HCT116 (cell line): Measurements from ENCODE around the gene MCF2L. TPM values are rescaled to one million over a fixed set of nuclear protein-coding genes. Genes with fewer than 3 reads are reported as not detected.

Source experiments
- ATAC-seq: fragments of 200-7000 bp; cut with Tn5 transposase; 2 replicates; pipeline ENCODE4 v1.9.1; 2020; ENCODE audit warnings: mild to moderate bottlenecking, moderate library complexity
- BruUV-seq: library from RNA; stranded (reverse); fragments of 400-500 nt; replicated peaks from 2 replicates; lab custom pipeline; 2021; lab: Mats Ljungman, UMichigan
- CTCF ChIA-PET: fragments of 300-600 bp; sonication (Branson Sonifier 250); formaldehyde crosslinking; loops from one replicate; lab custom pipeline; 2021; ENCODE audit warnings: antibody characterized with exemption; lab: Charles Lee
- POLR2A ChIA-PET: fragments of 300-600, 350-600 bp; sonication (Branson Sonifier 250); formaldehyde crosslinking; loops from one replicate; lab custom pipeline; 2021; ENCODE audit warnings: antibody characterized with exemption; lab: Charles Lee
- RAD21 ChIA-PET, 2 experiments: fragments of 300-600 bp; sonication (Branson Sonifier 250); formaldehyde crosslinking; loops; one replicate each; lab custom pipeline; 2023; ENCODE audit warnings: low total read pairs in 2 of 2; ENCODE audit not compliant: uncharacterized antibody in 2 of 2, unreplicated experiment in 2 of 2, low non-redundant PET in 1 of 2; lab: Charles Lee
- DNase-seq: peaks from one replicate; pipeline ENCODE4 v3.0.0-alpha.2; 2010; ENCODE audit warnings: low read depth, low spot score
- H2AFZ ChIP-seq: fragments of 200-600 bp; shearing (Covaris generic), sonication (generic); 2 replicates; pipeline ENCODE4 v1.6.1; 2017; ENCODE audit warnings: low read depth, mixed run types, mixed read lengths, antibody characterized with exemption, low read length; ENCODE audit not compliant: poor library complexity, severe bottlenecking
- H3K27ac ChIP-seq: 2 replicates; pipeline ENCODE4 v1.5.1; 2012; ENCODE audit warnings: low read depth, low read length
- H3K27me3 ChIP-seq: fragments of 200-600 bp; sonication (generic); 2 replicates; pipeline ENCODE4 v1.6.1; 2016; ENCODE audit warnings: mixed run types, low read length, mixed read lengths; ENCODE audit not compliant: insufficient read depth
- H3K36me3 ChIP-seq, 2 experiments: fragments of 200-500 bp in 1 of 2; fragments of 200-600 bp in 1 of 2; sonication (Bioruptor generic) in 1 of 2; sonication (generic) in 1 of 2; 2 replicates each; pipeline versions ENCODE4 v1.5.1 to v1.6.1; 2014 to 2016; ENCODE audit warnings: low read length in 2 of 2, inconsistent platforms in 1 of 2, mixed read lengths in 1 of 2, mixed run types in 1 of 2; ENCODE audit not compliant: insufficient read depth in 2 of 2, control insufficient read depth in 1 of 2
- H3K4me1 ChIP-seq, 2 experiments: fragments of 200-600 bp in 1 of 2; sonication (generic) in 1 of 2; 2 replicates each; pipeline versions ENCODE4 v1.5.1 to v1.6.1; 2012 to 2017; ENCODE audit warnings: low read length in 2 of 2, inconsistent platforms in 1 of 2, mild to moderate bottlenecking in 1 of 2, mixed read lengths in 1 of 2, mixed run types in 1 of 2, moderate library complexity in 1 of 2; ENCODE audit not compliant: insufficient read depth in 2 of 2, control insufficient read depth in 1 of 2
- H3K4me2 ChIP-seq: fragments of 200-600 bp; sonication (generic); 2 replicates; pipeline ENCODE4 v1.6.1; 2017; ENCODE audit warnings: mixed run types, low read length, mixed read lengths
- H3K4me3 ChIP-seq, 2 experiments: fragments of 200-600 bp in 1 of 2; sonication (generic) in 1 of 2; replicated peaks in 1 of 2; 2 replicates each; pipeline ENCODE4 v1.5.1; 2011 to 2016; ENCODE audit warnings: low read length in 2 of 2, control low read depth in 1 of 2, low read depth in 1 of 2, mild to moderate bottlenecking in 1 of 2, mixed read lengths in 1 of 2, mixed run types in 1 of 2
- H3K79me2 ChIP-seq: fragments of 200-600 bp; sonication (generic); 2 replicates; pipeline ENCODE4 v1.6.1; 2017; ENCODE audit warnings: mild to moderate bottlenecking, mixed run types, low read length, moderate library complexity, mixed read lengths; ENCODE audit not compliant: insufficient read depth
- H3K9ac ChIP-seq: fragments of 200-600 bp; sonication (generic); 2 replicates; pipeline ENCODE4 v1.6.1; 2016; ENCODE audit warnings: low read length, mixed read lengths
- H3K9me2 ChIP-seq: fragments of 200-600 bp; sonication (generic), shearing (Covaris generic); 2 replicates; pipeline ENCODE4 v1.6.1; 2017; ENCODE audit warnings: mixed run types, mild to moderate bottlenecking, moderate library complexity; ENCODE audit not compliant: insufficient read depth
- H3K9me3 ChIP-seq, 2 experiments: fragments of 200-500 bp in 1 of 2; fragments of 200-600 bp in 1 of 2; sonication (Bioruptor generic) in 1 of 2; sonication (generic) in 1 of 2; 2 replicates each; pipeline ENCODE4 v1.6.1; 2014 to 2017; ENCODE audit warnings: low read length in 2 of 2, mixed read lengths in 2 of 2, inconsistent platforms in 1 of 2, low read depth in 1 of 2, mild to moderate bottlenecking in 1 of 2, mixed run types in 1 of 2, moderate library complexity in 1 of 2; ENCODE audit not compliant: control insufficient read depth in 1 of 2, insufficient read depth in 1 of 2
- H4K20me1 ChIP-seq: fragments of 200-600 bp; sonication (generic), shearing (Covaris generic); 2 replicates; pipeline ENCODE4 v1.6.1; 2017; ENCODE audit warnings: mixed run types, mild to moderate bottlenecking, moderate library complexity; ENCODE audit not compliant: insufficient read depth
- CBX3 ChIP-seq: IDR thresholded peaks from 2 replicates; pipeline ENCODE4 v1.6.1; 2012; ENCODE audit warnings: low read depth
- CEBPB ChIP-seq: IDR thresholded peaks from 2 replicates; pipeline ENCODE4 v1.6.1; 2012; ENCODE audit warnings: low read depth
- EGR1 ChIP-seq: IDR thresholded peaks from 2 replicates; pipeline ENCODE4 v1.6.1; 2012; ENCODE audit warnings: low read depth
- ELF1 ChIP-seq: IDR thresholded peaks from 2 replicates; pipeline ENCODE4 v1.6.1; 2012; ENCODE audit warnings: low read depth, borderline replicate concordance
- EZH2phosphoT487 ChIP-seq: fragments of 200-600 bp; IDR thresholded peaks from 2 replicates; pipeline ENCODE4 v1.6.1; 2018; ENCODE audit warnings: antibody characterized with exemption, borderline replicate concordance
- FOSL1 ChIP-seq: IDR thresholded peaks from 2 replicates; pipeline ENCODE4 v1.6.1; 2012; ENCODE audit warnings: low read depth
- POLR2A ChIP-seq: IDR thresholded peaks from 2 replicates; pipeline ENCODE4 v1.7.0; 2011; ENCODE audit warnings: borderline replicate concordance; ENCODE audit not compliant: insufficient read depth, insufficient read length; ENCODE audit errors: extremely low read depth
- POLR2AphosphoS5 ChIP-seq: IDR thresholded peaks from 2 replicates; pipeline ENCODE4 v1.6.1; 2011; ENCODE audit warnings: mild to moderate bottlenecking, low read depth, low read length, moderate library complexity
- RAD21 ChIP-seq: IDR thresholded peaks from 2 replicates; pipeline ENCODE4 v1.6.1; 2012; ENCODE audit warnings: low read depth, mild to moderate bottlenecking
- REST ChIP-seq: IDR thresholded peaks from 2 replicates; pipeline ENCODE4 v1.6.1; 2012; ENCODE audit warnings: low read depth
- SP1 ChIP-seq: IDR thresholded peaks from 2 replicates; pipeline ENCODE4 v1.6.1; 2012; ENCODE audit warnings: low read depth
- SRF ChIP-seq: IDR thresholded peaks from 2 replicates; pipeline ENCODE4 v1.6.1; 2012; ENCODE audit warnings: low read depth
- YY1 ChIP-seq: IDR thresholded peaks from 2 replicates; pipeline ENCODE4 v1.6.1; 2011; ENCODE audit warnings: low read length, low read depth, moderate library complexity, mild to moderate bottlenecking; ENCODE audit not compliant: insufficient replicate concordance; ENCODE audit errors: extremely low read depth
- ZNF274 ChIP-seq: fragments of 200-500 bp; sonication (Bioruptor generic); IDR thresholded peaks from 2 replicates; pipeline ENCODE4 v1.6.1; 2014; ENCODE audit warnings: mild to moderate bottlenecking, low read depth, low read length, inconsistent platforms
- intact Hi-C: fragments of 100-400 bp; cut with micrococcal nuclease; formaldehyde crosslinking; loops from 2 replicates; pipeline ENCODE4 v1.10.0; 2022
- total RNA-seq: library from RNA; stranded (reverse); gene quantifications from one replicate; pipeline ENCODE4 v1.2.1, GENCODE V29; 2021; ENCODE audit not compliant: unreplicated experiment
- TF ChIP-seq, protein P1 (sequence below): IDR thresholded peaks from 2 replicates; pipeline ENCODE4 v1.6.1; 2012
- TF ChIP-seq, protein P2 (sequence below): IDR thresholded peaks from 2 replicates; pipeline ENCODE4 v1.6.1; 2011; ENCODE audit warnings: mild to moderate bottlenecking, low read length, moderate library complexity; ENCODE audit not compliant: insufficient replicate concordance; ENCODE audit errors: extremely low read depth

Gene MCF2L
- total RNA-seq, 1 experiment from 2014 or later, result 19.3 TPM

DNA sequence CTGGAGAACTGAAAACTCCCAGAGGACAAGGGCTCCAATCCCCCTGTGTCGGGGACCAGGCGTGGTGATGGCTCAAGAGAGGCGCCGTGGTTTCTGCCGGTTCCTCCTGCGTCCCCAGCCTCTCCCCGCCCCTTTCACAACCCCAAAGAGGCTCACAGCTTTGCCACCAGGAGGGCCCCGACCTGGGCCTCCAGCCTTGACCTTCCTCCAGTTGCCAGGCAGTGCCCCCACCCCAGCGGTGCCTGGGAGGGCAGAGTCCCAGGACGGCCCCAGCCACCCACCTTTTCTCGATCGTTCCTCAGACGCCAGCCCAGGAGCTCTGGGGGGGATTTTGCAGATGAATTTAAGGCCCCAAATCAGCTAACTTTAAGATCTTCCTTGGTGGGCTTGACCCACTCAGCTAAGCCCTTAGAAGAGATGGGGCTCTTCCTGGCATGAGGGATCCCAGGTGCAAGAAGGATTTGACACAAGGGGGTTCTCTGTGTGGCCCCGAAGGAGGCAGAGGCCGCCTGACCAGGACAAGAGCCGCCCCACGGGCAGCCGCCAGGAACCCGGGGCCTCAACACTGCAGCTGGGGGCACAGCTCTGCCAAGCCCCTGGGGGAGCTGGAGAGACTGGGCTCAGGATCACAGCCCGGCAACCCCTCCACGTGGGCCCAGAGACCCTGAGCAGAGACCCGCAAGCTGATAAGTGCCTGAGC is 47.0 kb downstream of the MCF2L start (continued):
- TF ChIP-seq EZH2phosphoT487, result no peak
- TF ChIP-seq YY1, result no peak
- TF ChIP-seq POLR2A, result no peak
- TF ChIP-seq, protein P1, sequence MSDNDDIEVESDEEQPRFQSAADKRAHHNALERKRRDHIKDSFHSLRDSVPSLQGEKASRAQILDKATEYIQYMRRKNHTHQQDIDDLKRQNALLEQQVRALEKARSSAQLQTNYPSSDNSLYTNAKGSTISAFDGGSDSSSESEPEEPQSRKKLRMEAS, result no peak
- TF ChIP-seq RAD21, result no peak
- TF ChIP-seq ZNF274, result no peak
- TF ChIP-seq FOSL1, result no peak
- no peak for TF ChIP-seq EGR1
- TF ChIP-seq, protein P2, sequence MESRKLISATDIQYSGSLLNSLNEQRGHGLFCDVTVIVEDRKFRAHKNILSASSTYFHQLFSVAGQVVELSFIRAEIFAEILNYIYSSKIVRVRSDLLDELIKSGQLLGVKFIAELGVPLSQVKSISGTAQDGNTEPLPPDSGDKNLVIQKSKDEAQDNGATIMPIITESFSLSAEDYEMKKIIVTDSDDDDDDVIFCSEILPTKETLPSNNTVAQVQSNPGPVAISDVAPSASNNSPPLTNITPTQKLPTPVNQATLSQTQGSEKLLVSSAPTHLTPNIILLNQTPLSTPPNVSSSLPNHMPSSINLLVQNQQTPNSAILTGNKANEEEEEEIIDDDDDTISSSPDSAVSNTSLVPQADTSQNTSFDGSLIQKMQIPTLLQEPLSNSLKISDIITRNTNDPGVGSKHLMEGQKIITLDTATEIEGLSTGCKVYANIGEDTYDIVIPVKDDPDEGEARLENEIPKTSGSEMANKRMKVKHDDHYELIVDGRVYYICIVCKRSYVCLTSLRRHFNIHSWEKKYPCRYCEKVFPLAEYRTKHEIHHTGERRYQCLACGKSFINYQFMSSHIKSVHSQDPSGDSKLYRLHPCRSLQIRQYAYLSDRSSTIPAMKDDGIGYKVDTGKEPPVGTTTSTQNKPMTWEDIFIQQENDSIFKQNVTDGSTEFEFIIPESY, result no peak
- TF ChIP-seq POLR2AphosphoS5, result no peak
- no peak for TF ChIP-seq CBX3
- TF ChIP-seq CEBPB, result no peak

GRCh38 chr13:113016526-113017295 is 47.7 kb downstream of the MCF2L start:
- Histone ChIP-seq H3K79me2 (no peaks in the 10 kb centered on the region), H4K20me1 (no peaks in the 10 kb centered on the region), H2AFZ (no peak overlapping the region), H3K9me2 (no peaks in the 10 kb centered on the region), H3K36me3 (no peaks in the 10 kb centered on the region), H3K4me2 (no peak overlapping the region), H3K9ac (no peak overlapping the region), H3K4me1 (no peaks in the 10 kb centered on the region), H3K4me3 (no peak overlapping the region), H3K9me3 (no peaks in the 10 kb centered on the region), H3K27me3 (no peaks in the 10 kb centered on the region), H3K27ac (no peak overlapping the region)
- intact Hi-C loops, result no loop called here
- BruUV-seq, result no TSS peak
- DNase-seq (no peak), ATAC-seq (no peak)
- POLR2A ChIA-PET, result no interaction called here
- RAD21 ChIA-PET, result no interaction called here
- CTCF ChIA-PET, result no interaction called here
- TF ChIP-seq POLR2A (no peak), ELF1 (no peak), SP1 (no peak), SRF (no peak), FOSL1 (no peak), EZH2phosphoT487 (no peak), REST (no peak), CBX3 (no peak)
- TF ChIP-seq, protein P2, result no peak
